SJSA1 (cell line): ENCODE measurements around the gene PVALB. TPM values are rescaled to one million over a fixed set of nuclear protein-coding genes. Genes with fewer than 3 reads are reported as not detected.

ENCODE experiments used
- DNase-seq, 2 experiments: peaks; one replicate each; pipeline ENCODE4 v3.0.0-alpha.2; 2015 to 2020; ENCODE audit warnings: low spot score in 2 of 2, low read depth in 1 of 2
- H3K27ac ChIP-seq: fragments of 250-450 bp; sonication (Bioruptor Pico); 2 replicates; pipeline ENCODE4 v1.5.1; 2020; ENCODE audit warnings: mild to moderate bottlenecking, moderate library complexity
- H3K27me3 ChIP-seq: fragments of 250-450 bp; sonication (Bioruptor Pico); replicated peaks from 2 replicates; pipeline ENCODE4 v1.5.1; 2020; ENCODE audit warnings: mild to moderate bottlenecking, moderate library complexity
- H3K36me3 ChIP-seq: fragments of 250-450 bp; sonication (Bioruptor Pico); 2 replicates; pipeline ENCODE4 v1.5.1; 2020; ENCODE audit warnings: mild to moderate bottlenecking
- H3K4me1 ChIP-seq: fragments of 250-450 bp; sonication (Bioruptor Pico); replicated peaks from 2 replicates; pipeline ENCODE4 v1.6.1; 2021; ENCODE audit warnings: mild to moderate bottlenecking
- H3K4me3 ChIP-seq: fragments of 250-450 bp; sonication (Bioruptor Pico); 2 replicates; pipeline ENCODE4 v1.5.1; 2020; ENCODE audit warnings: mild to moderate bottlenecking
- H3K9me3 ChIP-seq: fragments of 250-450 bp; sonication (Bioruptor Pico); replicated peaks from 2 replicates; pipeline ENCODE4 v1.5.1; 2020; ENCODE audit warnings: mild to moderate bottlenecking
- total RNA-seq: library from RNA; depleted of rRNA; stranded (reverse); fragments of >200 nt; shearing (Covaris generic); gene quantifications from 2 replicates; pipeline ENCODE4 v1.2.3, GENCODE V29; 2014

The PVALB gene
- total RNA-seq, 1 experiment from 2014 or later: not detected

GRCh38 chr22:36856121-36856791 lies 39.4 kb upstream of the PVALB start:
- Histone ChIP-seq H3K9me3 (no peaks in the 10 kb centered on the region), H3K36me3 (no peaks in the 10 kb centered on the region), H3K4me1 (no peaks in the 10 kb centered on the region), H3K27ac (no peak overlapping the region), H3K27me3 (peaks cover 29% of the 10 kb centered on the region), H3K4me3 (no peak overlapping the region)
- peak; percentile 58 to 85 for DNase-seq

GRCh38 chr22:36855478-36855877 lies 38.6 kb upstream of the PVALB start:
- Histone ChIP-seq H3K4me1 (no peaks in the 10 kb centered on the region), H3K4me3 (no peak overlapping the region)

GRCh38 chr22:36853407-36854099 lies 36.7 kb upstream of the PVALB start:
- peak; percentile 25 to 69 for DNase-seq
- Histone ChIP-seq H3K36me3 (no peaks in the 10 kb centered on the region), H3K27me3 (peaks cover 25% of the 10 kb centered on the region), H3K9me3 (no peaks in the 10 kb centered on the region), H3K4me1 (no peaks in the 10 kb centered on the region), H3K27ac (no peak overlapping the region), H3K4me3 (no peak overlapping the region)

More at GRCh38 chr22:36855478-36855877, 38.6 kb upstream of the PVALB start:
- Histone ChIP-seq H3K27ac (no peak overlapping the region), H3K27me3 (peaks cover 29% of the 10 kb centered on the region), H3K36me3 (no peaks in the 10 kb centered on the region), H3K9me3 (no peaks in the 10 kb centered on the region)
- no peak for DNase-seq

- no peak for DNase-seq
- no peaks in the 10 kb centered on the region for H3K36me3 ChIP-seq
- no peak overlapping the region for H3K4me3 ChIP-seq
- H3K27ac ChIP-seq: no peak overlapping the region
- peaks cover 24% of the 10 kb centered on the region for H3K27me3 ChIP-seq
- no peaks in the 10 kb centered on the region for H3K9me3 ChIP-seq
- H3K4me1 ChIP-seq: no peaks in the 10 kb centered on the region
These were observed 35.5 kb upstream of the PVALB start for GRCh38 chr22:36852056-36852973.

GRCh38 chr22:36850682-36851081 lies 33.8 kb upstream of the PVALB start:
- DNase-seq: no peak
- Histone ChIP-seq H3K27me3 (peaks cover 15% of the 10 kb centered on the region), H3K27ac (no peak overlapping the region), H3K36me3 (no peaks in the 10 kb centered on the region), H3K4me3 (no peak overlapping the region), H3K4me1 (no peaks in the 10 kb centered on the region), H3K9me3 (no peaks in the 10 kb centered on the region)

GRCh38 chr22:36850056-36850455 lies 33.2 kb upstream of the PVALB start:
- DNase-seq: no peak
- Histone ChIP-seq H3K36me3 (no peaks in the 10 kb centered on the region), H3K27me3 (peaks cover 11% of the 10 kb centered on the region), H3K27ac (no peak overlapping the region), H3K4me3 (no peak overlapping the region), H3K4me1 (no peaks in the 10 kb centered on the region), H3K9me3 (no peaks in the 10 kb centered on the region)

GRCh38 chr22:36846949-36847348 lies 30.1 kb upstream of the PVALB start:
- no peak overlapping the region for H3K4me3 ChIP-seq
- peaks cover 14% of the 10 kb centered on the region; the same call in 1 of the 2 replicates for H3K27me3 ChIP-seq
- no peak overlapping the region for H3K27ac ChIP-seq
- no peaks in the 10 kb centered on the region for H3K36me3 ChIP-seq
- no peak for DNase-seq
- no peaks in the 10 kb centered on the region for H3K4me1 ChIP-seq
- no peaks in the 10 kb centered on the region for H3K9me3 ChIP-seq

- H3K36me3 ChIP-seq: no peaks in the 10 kb centered on the region
- H3K4me3 ChIP-seq: no peak overlapping the region
- DNase-seq: no peak
- peaks cover 14% of the 10 kb centered on the region; the same call in 1 of the 2 replicates for H3K27me3 ChIP-seq
- no peak overlapping the region for H3K27ac ChIP-seq
- no peaks in the 10 kb centered on the region for H3K4me1 ChIP-seq
- H3K9me3 ChIP-seq: no peaks in the 10 kb centered on the region
These were observed 29.4 kb upstream of the PVALB start for GRCh38 chr22:36846271-36846670.

GRCh38 chr22:36840106-36840505 lies 23.3 kb upstream of the PVALB start:
- Histone ChIP-seq H3K36me3 (no peaks in the 10 kb centered on the region), H3K27me3 (peaks cover 3% of the 10 kb centered on the region; the same call in 1 of the 2 replicates), H3K4me3 (no peak overlapping the region), H3K9me3 (no peaks in the 10 kb centered on the region; the same call in 1 of the 2 replicates), H3K27ac (no peak overlapping the region), H3K4me1 (peaks cover 7% of the 10 kb centered on the region)
- no peak for DNase-seq

- Histone ChIP-seq H3K9me3 (no peaks in the 10 kb centered on the region; the same call in 1 of the 2 replicates), H3K27me3 (peaks cover 1% of the 10 kb centered on the region; the same call in 1 of the 2 replicates), H3K4me1 (peaks cover 7% of the 10 kb centered on the region), H3K36me3 (no peaks in the 10 kb centered on the region), H3K27ac (no peak overlapping the region), H3K4me3 (no peak overlapping the region)
- DNase-seq: no peak
These were observed 22.7 kb upstream of the PVALB start for GRCh38 chr22:36839356-36840073.

GRCh38 chr22:36838119-36839030 lies 21.5 kb upstream of the PVALB start:
- Histone ChIP-seq H3K36me3 (no peaks in the 10 kb centered on the region), H3K27ac (no peak overlapping the region), H3K9me3 (no peaks in the 10 kb centered on the region; the same call in 1 of the 2 replicates), H3K4me1 (peaks cover 7% of the 10 kb centered on the region), H3K4me3 (no peak overlapping the region), H3K27me3 (no peaks in the 10 kb centered on the region; the same call in 1 of the 2 replicates)
- DNase-seq: peak in 1 of 2 experiments; percentile 12

GRCh38 chr22:36835903-36836302 lies 19.1 kb upstream of the PVALB start:
- H3K27me3 ChIP-seq: no peaks in the 10 kb centered on the region
- H3K9me3 ChIP-seq: no peaks in the 10 kb centered on the region; the same call in 1 of the 2 replicates
- no peak overlapping the region for H3K4me3 ChIP-seq
- peaks cover 7% of the 10 kb centered on the region for H3K4me1 ChIP-seq
- H3K27ac ChIP-seq: no peak overlapping the region
- DNase-seq: no peak
- no peaks in the 10 kb centered on the region for H3K36me3 ChIP-seq
